K562 (cell line): ENCODE measurements around the gene PLA2G4D. TPM values are rescaled to one million over a fixed set of nuclear protein-coding genes. Genes with fewer than 3 reads are reported as not detected.

Experiments used
- ATAC-seq: fragments of 200-7000 bp; cut with Tn5 transposase; 3 replicates; pipeline ENCODE4 v1.9.1; 2020; ENCODE audit warnings: moderate library complexity
- BruUV-seq: library from RNA; stranded (reverse); fragments of 400-500 nt; replicated peaks from 2 replicates; lab custom pipeline; 2021; lab: Mats Ljungman, UMichigan
- CTCF ChIA-PET: fragments of 300-600 bp; formaldehyde crosslinking; extraction: SDS; loops from one replicate; lab custom pipeline; 2021; ENCODE audit warnings: low intra/inter-chr PET ratio; lab: Yijun Ruan, JAX
- POLR2A ChIA-PET: fragments of 300-600, 350-650 bp; sonication (Branson Sonifier 250); formaldehyde crosslinking; extraction: SDS; loops from one replicate; lab custom pipeline; 2021; ENCODE audit warnings: antibody characterized with exemption, inconsistent platforms; lab: Yijun Ruan, JAX
- DNase-seq, 4 experiments: peaks; one replicate each; pipeline versions ENCODE4 v3.0.0 to v3.0.0-alpha.2; 2011 to 2018; ENCODE audit warnings: low spot score in 3 of 4, mixed read lengths in 3 of 4; ENCODE audit errors: extremely low read depth in 1 of 4
- FAIRE-seq: peaks from 2 replicates; lab custom pipeline; 2011; peaks lifted over from hg19 to GRCh38; lab: Jason Lieb, UNC
- H2AFZ ChIP-seq: 2 replicates; pipeline ENCODE4 v1.6.0; 2011; ENCODE audit warnings: low read depth, low read length, control low read depth, inconsistent platforms
- H3K27ac ChIP-seq: fragments of 200-600 bp; 3 replicates; pipeline ENCODE4 v1.8.0; 2011; ENCODE audit warnings: low read depth, mild to moderate bottlenecking, control low read depth, inconsistent platforms, low read length, moderate library complexity, mixed read lengths; ENCODE audit errors: extremely low read depth
- H3K27me3 ChIP-seq, 2 experiments: fragments of 300-600 bp in 1 of 2; 2 replicates in 1 of 2; 3 replicates in 1 of 2; pipeline versions ENCODE4 v1.6.0 to v1.8.0; 2011; ENCODE audit warnings: inconsistent platforms in 2 of 2, low read length in 2 of 2, mild to moderate bottlenecking in 1 of 2, mixed read lengths in 1 of 2, moderate library complexity in 1 of 2; ENCODE audit not compliant: control insufficient read depth in 2 of 2, insufficient read depth in 2 of 2
- H3K36me3 ChIP-seq: fragments of 300-600 bp; 3 replicates; pipeline ENCODE4 v1.8.0; 2011; ENCODE audit warnings: mild to moderate bottlenecking, low read length, inconsistent platforms; ENCODE audit not compliant: control insufficient read depth, insufficient read depth
- H3K4me1 ChIP-seq, 2 experiments: fragments of 200-600 bp in 1 of 2; replicated peaks in 1 of 2; 2 replicates in 1 of 2; 3 replicates in 1 of 2; pipeline versions ENCODE4 v1.5.1 to v1.8.0; 2011; ENCODE audit warnings: inconsistent platforms in 2 of 2, low read length in 2 of 2, mild to moderate bottlenecking in 1 of 2, mixed read lengths in 1 of 2, moderate library complexity in 1 of 2; ENCODE audit not compliant: control insufficient read depth in 2 of 2, insufficient read depth in 2 of 2
- H3K4me2 ChIP-seq: 2 replicates; pipeline ENCODE4 v1.6.1; 2011; ENCODE audit warnings: low read length, control low read depth, inconsistent platforms, mixed read lengths; ENCODE audit not compliant: insufficient read depth
- H3K4me3 ChIP-seq: fragments of 200-600 bp; sonication (generic), shearing (Covaris generic); 2 replicates; pipeline ENCODE4 v1.5.1; 2016; ENCODE audit warnings: control low read depth, inconsistent platforms
- H3K79me2 ChIP-seq: fragments of 200-600 bp; 3 replicates; pipeline ENCODE4 v1.8.0; 2011; ENCODE audit warnings: low read length, inconsistent platforms; ENCODE audit not compliant: control insufficient read depth, insufficient read depth
- H3K9ac ChIP-seq, 2 experiments: 2 replicates each; pipeline versions ENCODE4 v1.6.0 to v1.6.1; 2011; ENCODE audit warnings: low read depth in 2 of 2, low read length in 2 of 2, control low read depth in 1 of 2, inconsistent platforms in 1 of 2, mild to moderate bottlenecking in 1 of 2, mixed read lengths in 1 of 2; ENCODE audit not compliant: insufficient read depth in 1 of 2
- H3K9me1 ChIP-seq: one replicate; pipeline ENCODE4 v1.6.0; 2011; ENCODE audit warnings: inconsistent platforms, mild to moderate bottlenecking, low read length, moderate library complexity; ENCODE audit not compliant: control insufficient read depth, insufficient read depth
- H3K9me3 ChIP-seq: replicated peaks from 2 replicates; pipeline ENCODE4 v1.5.1; 2011; ENCODE audit warnings: low read depth, low read length, inconsistent platforms; ENCODE audit not compliant: control insufficient read depth, insufficient read depth
- H4K20me1 ChIP-seq: replicated peaks from 2 replicates; pipeline ENCODE4 v1.6.1; 2011; ENCODE audit warnings: low read length, inconsistent platforms, mixed read lengths; ENCODE audit not compliant: control insufficient read depth, insufficient read depth
- BRF1 ChIP-seq: IDR thresholded peaks from 3 replicates; pipeline ENCODE4 v1.6.1; 2011; ENCODE audit warnings: borderline replicate concordance, mild to moderate bottlenecking; ENCODE audit not compliant: insufficient read length; ENCODE audit errors: extremely low read depth
- CBFA2T3 ChIP-seq: fragments of 450-650 bp; IDR thresholded peaks from 2 replicates; pipeline ENCODE4 v1.6.1; 2017
- CBX5 ChIP-seq: IDR thresholded peaks from 2 replicates; pipeline ENCODE4 v1.6.1; 2014; ENCODE audit warnings: low read depth, borderline replicate concordance
- DIDO1 ChIP-seq: fragments of 450-650 bp; IDR thresholded peaks from 2 replicates; pipeline ENCODE4 v1.6.1; 2016; ENCODE audit warnings: low read depth, missing biosample characterization, missing genetic modification characterization
- ESRRB ChIP-seq: fragments of 250-450 bp; sonication (Bioruptor Pico); IDR thresholded peaks from 2 replicates; pipeline ENCODE4 v1.5.0; 2020; ENCODE audit warnings: mild to moderate bottlenecking, moderate library complexity, borderline replicate concordance
- KDM1A ChIP-seq, 2 experiments: fragments of 450-650 bp; IDR thresholded peaks; 2 replicates each; pipeline ENCODE4 v1.6.1; 2016; ENCODE audit warnings: mild to moderate bottlenecking in 2 of 2
- KDM4B ChIP-seq, 2 experiments: fragments of 450-650 bp in 1 of 2; sonication (generic) in 1 of 2; IDR thresholded peaks; 2 replicates each; pipeline ENCODE4 v1.6.1; 2016 to 2017; ENCODE audit warnings: borderline replicate concordance in 2 of 2, antibody characterized with exemption in 1 of 2, low read depth in 1 of 2, mild to moderate bottlenecking in 1 of 2
- LCOR ChIP-seq: sonication (generic); formaldehyde crosslinking; IDR thresholded peaks from 2 replicates; pipeline ENCODE4 v1.8.0; 2022; ENCODE audit warnings: mild to moderate bottlenecking, missing genetic modification reagents
- NCOA2 ChIP-seq, 2 experiments: fragments of 450-650 bp; IDR thresholded peaks; 2 replicates each; pipeline ENCODE4 v1.6.1; 2018; ENCODE audit warnings: mild to moderate bottlenecking in 2 of 2, moderate library complexity in 1 of 2; ENCODE audit not compliant: partially characterized antibody in 2 of 2
- ZNF174 ChIP-seq: fragments of 250-450 bp; sonication (Bioruptor Pico); IDR thresholded peaks from 2 replicates; pipeline ENCODE4 v1.4.0; 2020; ENCODE audit warnings: mild to moderate bottlenecking
- ZNF212 ChIP-seq: fragments of 450-650 bp; formaldehyde crosslinking; IDR thresholded peaks from 2 replicates; pipeline ENCODE4 v1.4.0; 2020; ENCODE audit warnings: mild to moderate bottlenecking
- ZNF785 ChIP-seq: fragments of 250-450 bp; sonication (Bioruptor Pico); IDR thresholded peaks from 2 replicates; pipeline ENCODE4 v1.4.0; 2020; ENCODE audit warnings: mild to moderate bottlenecking
- WGBS: fragments of 100-300 bp; shearing (Covaris generic); methylation state at CpG from one replicate; pipeline ENCODE4 v1.1.6; 2016; ENCODE audit warnings: low coverage, mixed read lengths; ENCODE audit not compliant: insufficient coverage; ENCODE audit errors: missing lambda C conversion rate; 5-methylcytosine and 5-hydroxymethylcytosine counted together
- in situ Hi-C: fragments of 300-500 bp; cut with MboI; formaldehyde crosslinking; loops from 4 replicates; pipeline ENCODE4 v1.15.0; 2018; ENCODE audit warnings: inconsistent platforms, mixed read lengths
- intact Hi-C: fragments of 100-400 bp; cut with micrococcal nuclease; formaldehyde crosslinking; loops from 2 replicates; pipeline ENCODE4 v1.14.2; 2022
- polyA plus RNA-seq, 8 experiments: library from polyadenylated mRNA; depleted of rRNA in 4 of 8; stranded (reverse) in 5 of 8; unstranded in 3 of 8; fragments of >200 nt; fragmentation: Nextera tagmentation in 2 of 8; fragmentation: Illumina TruSeq in 1 of 8; extraction: Ambion mirVana in 2 of 8; extraction: Trizol in 1 of 8; gene quantifications; 2 replicates each; pipeline versions ENCODE4 v1.2.1 to v1.2.3, GENCODE V29; 2011 to 2014; ENCODE audit warnings: inconsistent platforms in 1 of 8, missing spikeins in 1 of 8
- total RNA-seq, 7 experiments: library from RNA; depleted of rRNA in 6 of 7; stranded (reverse); fragments of >200 nt in 6 of 7; fragmentation: Illumina TruSeq in 2 of 7; extraction: Trizol in 2 of 7; gene quantifications; 2 replicates each; pipeline versions ENCODE4 v1.2.1 to v1.2.3, GENCODE V29; 2011 to 2021; ENCODE audit warnings: low replicate concordance in 1 of 7
- TF ChIP-seq, protein P1 (sequence below): sonication (generic); formaldehyde crosslinking; IDR thresholded peaks from 2 replicates; pipeline ENCODE4 v1.8.0; 2022; ENCODE audit warnings: mild to moderate bottlenecking, missing genetic modification reagents
- TF ChIP-seq, protein P2 (sequence below): fragments of 250-450 bp; sonication (Bioruptor Pico); IDR thresholded peaks from 2 replicates; pipeline ENCODE4 v1.4.0; 2020; ENCODE audit warnings: mild to moderate bottlenecking, moderate library complexity

The PLA2G4D gene
- total and polyA plus RNA-seq, 9 of the 15 experiments (the other 6 are each of a cell fraction or from before 2014, with no cell fraction given): 0.04 TPM; not detected in 8

DNA sequence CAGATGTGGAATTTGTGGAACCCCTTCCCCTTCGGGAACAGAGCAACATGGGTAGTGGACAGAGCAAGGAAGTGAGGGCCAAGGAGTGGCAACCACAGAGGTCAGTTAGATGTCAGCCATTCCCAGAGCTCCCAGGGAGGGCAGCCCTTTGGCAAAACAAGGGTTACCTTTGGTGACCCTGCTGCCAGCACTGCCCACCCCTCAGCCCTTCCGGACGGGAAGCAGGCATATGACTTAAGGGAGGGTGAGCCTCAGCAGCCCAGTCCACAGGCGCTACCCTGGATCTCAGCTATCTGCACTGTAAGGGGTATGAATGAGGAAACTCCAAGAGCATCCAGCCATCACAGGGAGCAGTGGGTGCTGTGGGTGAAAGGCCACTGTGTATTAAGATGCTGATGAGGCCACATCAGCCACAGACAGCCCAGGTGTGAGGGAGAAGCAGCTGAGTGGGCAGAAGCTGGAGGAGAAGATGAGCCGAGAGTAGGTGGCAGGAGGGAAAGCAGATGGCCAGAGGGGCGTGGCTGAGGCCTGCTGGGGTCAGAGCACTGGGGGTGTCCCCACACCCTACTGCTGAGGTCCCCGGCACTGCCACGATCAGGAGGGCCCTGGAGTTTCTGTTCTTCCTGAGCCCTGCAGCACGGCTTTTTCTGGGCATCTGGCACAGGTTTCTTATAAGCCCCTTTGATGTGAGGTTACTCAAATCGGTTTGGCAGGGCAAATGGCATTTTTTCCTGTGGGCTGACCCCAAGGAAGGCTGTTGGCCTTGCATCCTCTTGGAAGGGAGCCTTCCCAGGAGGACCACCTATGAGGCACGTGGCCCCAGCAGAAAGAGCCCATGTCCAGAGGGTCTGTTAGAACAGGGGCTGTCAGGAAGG lies 6.2 kb downstream of the PLA2G4D start:
- intact Hi-C loops: no loop called here
- Histone ChIP-seq H3K27ac (no peak overlapping the region), H2AFZ (no peak overlapping the region), H3K79me2 (no peaks in the 10 kb centered on the region), H3K36me3 (no peaks in the 10 kb centered on the region), H4K20me1 (peaks cover 16% of the 10 kb centered on the region), H3K27me3 (peaks cover 39 to 73% of the 10 kb centered on the region in 2 experiments), H3K4me3 (no peak overlapping the region), H3K9ac (no peak overlapping the region), H3K4me1 (peaks cover 0 to 15% of the 10 kb centered on the region in 2 experiments; a peak in 2 of 5 replicates), H3K9me3 (no peaks in the 10 kb centered on the region), H3K9me1 (no peaks in the 10 kb centered on the region), H3K4me2 (no peak overlapping the region)
- BruUV-seq: no TSS peak
- 3% methylated on average over 11 of the region's 11 CpGs for WGBS
- FAIRE-seq (no peak), DNase-seq (no peak), ATAC-seq (no peak)
- POLR2A ChIA-PET: interaction anchor here (0.6 to 0.7 kb wide), 2 partner anchors 15 to 83 kb away, joined by 3 to 4 read pairs; no protein-coding TSS in a partner anchor
- CTCF ChIA-PET: no interaction called here
- in situ Hi-C loops: no loop called here
- no peak for TF ChIP-seq KDM1A (IDR thresholded peaks at IDR 0.05)
- TF ChIP-seq BRF1: no peak
- TF ChIP-seq, protein P1, sequence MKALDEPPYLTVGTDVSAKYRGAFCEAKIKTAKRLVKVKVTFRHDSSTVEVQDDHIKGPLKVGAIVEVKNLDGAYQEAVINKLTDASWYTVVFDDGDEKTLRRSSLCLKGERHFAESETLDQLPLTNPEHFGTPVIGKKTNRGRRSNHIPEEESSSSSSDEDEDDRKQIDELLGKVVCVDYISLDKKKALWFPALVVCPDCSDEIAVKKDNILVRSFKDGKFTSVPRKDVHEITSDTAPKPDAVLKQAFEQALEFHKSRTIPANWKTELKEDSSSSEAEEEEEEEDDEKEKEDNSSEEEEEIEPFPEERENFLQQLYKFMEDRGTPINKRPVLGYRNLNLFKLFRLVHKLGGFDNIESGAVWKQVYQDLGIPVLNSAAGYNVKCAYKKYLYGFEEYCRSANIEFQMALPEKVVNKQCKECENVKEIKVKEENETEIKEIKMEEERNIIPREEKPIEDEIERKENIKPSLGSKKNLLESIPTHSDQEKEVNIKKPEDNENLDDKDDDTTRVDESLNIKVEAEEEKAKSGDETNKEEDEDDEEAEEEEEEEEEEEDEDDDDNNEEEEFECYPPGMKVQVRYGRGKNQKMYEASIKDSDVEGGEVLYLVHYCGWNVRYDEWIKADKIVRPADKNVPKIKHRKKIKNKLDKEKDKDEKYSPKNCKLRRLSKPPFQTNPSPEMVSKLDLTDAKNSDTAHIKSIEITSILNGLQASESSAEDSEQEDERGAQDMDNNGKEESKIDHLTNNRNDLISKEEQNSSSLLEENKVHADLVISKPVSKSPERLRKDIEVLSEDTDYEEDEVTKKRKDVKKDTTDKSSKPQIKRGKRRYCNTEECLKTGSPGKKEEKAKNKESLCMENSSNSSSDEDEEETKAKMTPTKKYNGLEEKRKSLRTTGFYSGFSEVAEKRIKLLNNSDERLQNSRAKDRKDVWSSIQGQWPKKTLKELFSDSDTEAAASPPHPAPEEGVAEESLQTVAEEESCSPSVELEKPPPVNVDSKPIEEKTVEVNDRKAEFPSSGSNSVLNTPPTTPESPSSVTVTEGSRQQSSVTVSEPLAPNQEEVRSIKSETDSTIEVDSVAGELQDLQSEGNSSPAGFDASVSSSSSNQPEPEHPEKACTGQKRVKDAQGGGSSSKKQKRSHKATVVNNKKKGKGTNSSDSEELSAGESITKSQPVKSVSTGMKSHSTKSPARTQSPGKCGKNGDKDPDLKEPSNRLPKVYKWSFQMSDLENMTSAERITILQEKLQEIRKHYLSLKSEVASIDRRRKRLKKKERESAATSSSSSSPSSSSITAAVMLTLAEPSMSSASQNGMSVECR: no peak
- no peak for TF ChIP-seq ESRRB (CRISPR knock-in tag)
- TF ChIP-seq DIDO1 (tag): no peak
- TF ChIP-seq, protein P2, sequence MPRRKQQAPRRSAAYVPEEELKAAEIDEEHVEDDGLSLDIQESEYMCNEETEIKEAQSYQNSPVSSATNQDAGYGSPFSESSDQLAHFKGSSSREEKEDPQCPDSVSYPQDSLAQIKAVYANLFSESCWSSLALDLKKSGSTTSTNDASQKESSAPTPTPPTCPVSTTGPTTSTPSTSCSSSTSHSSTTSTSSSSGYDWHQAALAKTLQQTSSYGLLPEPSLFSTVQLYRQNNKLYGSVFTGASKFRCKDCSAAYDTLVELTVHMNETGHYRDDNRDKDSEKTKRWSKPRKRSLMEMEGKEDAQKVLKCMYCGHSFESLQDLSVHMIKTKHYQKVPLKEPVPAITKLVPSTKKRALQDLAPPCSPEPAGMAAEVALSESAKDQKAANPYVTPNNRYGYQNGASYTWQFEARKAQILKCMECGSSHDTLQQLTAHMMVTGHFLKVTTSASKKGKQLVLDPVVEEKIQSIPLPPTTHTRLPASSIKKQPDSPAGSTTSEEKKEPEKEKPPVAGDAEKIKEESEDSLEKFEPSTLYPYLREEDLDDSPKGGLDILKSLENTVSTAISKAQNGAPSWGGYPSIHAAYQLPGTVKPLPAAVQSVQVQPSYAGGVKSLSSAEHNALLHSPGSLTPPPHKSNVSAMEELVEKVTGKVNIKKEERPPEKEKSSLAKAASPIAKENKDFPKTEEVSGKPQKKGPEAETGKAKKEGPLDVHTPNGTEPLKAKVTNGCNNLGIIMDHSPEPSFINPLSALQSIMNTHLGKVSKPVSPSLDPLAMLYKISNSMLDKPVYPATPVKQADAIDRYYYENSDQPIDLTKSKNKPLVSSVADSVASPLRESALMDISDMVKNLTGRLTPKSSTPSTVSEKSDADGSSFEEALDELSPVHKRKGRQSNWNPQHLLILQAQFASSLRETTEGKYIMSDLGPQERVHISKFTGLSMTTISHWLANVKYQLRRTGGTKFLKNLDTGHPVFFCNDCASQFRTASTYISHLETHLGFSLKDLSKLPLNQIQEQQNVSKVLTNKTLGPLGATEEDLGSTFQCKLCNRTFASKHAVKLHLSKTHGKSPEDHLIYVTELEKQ: no peak
- TF ChIP-seq ZNF174 (CRISPR knock-in tag): no peak
- TF ChIP-seq NCOA2 (IDR thresholded peaks at IDR 0.05; ENCODE audit: partially characterized antibody in 2 of 2): no peak
- TF ChIP-seq CBFA2T3: no peak
- TF ChIP-seq CBX5: no peak
- no peak for TF ChIP-seq LCOR (CRISPR knock-in tag)
- no peak for TF ChIP-seq KDM4B (IDR thresholded peaks at IDR 0.05; ENCODE audit: borderline replicate concordance in 2 of 2, low read depth in 1 of 2)
- TF ChIP-seq ZNF785: no peak
- no peak for TF ChIP-seq ZNF212 (CRISPR knock-in tag)
